T-cell (primary cell): ENCODE measurements around the gene MME. TPM values are rescaled to one million over a fixed set of nuclear protein-coding genes. Genes with fewer than 3 reads are reported as not detected.

Source experiments
- ATAC-seq, 4 experiments: fragments of 200-7000 bp in 3 of 4; fragments of 150-1000 bp in 1 of 4; cut with Tn5 transposase; replicated peaks in 1 of 4; 1 replicate in 3 of 4; 2 replicates in 1 of 4; pipeline ENCODE4 v1.10.0; 2021; ENCODE audit warnings: moderate library complexity in 3 of 4, mild to moderate bottlenecking in 2 of 4, moderate number of reproducible peaks in 1 of 4
- CTCF ChIA-PET, 2 donors: fragments of 300-600 bp; sonication (Branson Sonifier 250); formaldehyde crosslinking; loops; one replicate each; lab custom pipeline; 2022; ENCODE audit warnings: antibody characterized with exemption in 2 of 2; lab: Charles Lee
- POLR2A ChIA-PET, 2 donors: fragments of 300-600 bp; sonication (Branson Sonifier 250); formaldehyde crosslinking; loops; one replicate each; lab custom pipeline; 2022; ENCODE audit warnings: antibody characterized with exemption in 2 of 2; lab: Charles Lee
- DNase-seq, 35 experiments: peaks; one replicate each; pipeline versions ENCODE4 v3.0.0 to v3.0.0-alpha.2; 2013 to 2023
- H3K27ac ChIP-seq: one replicate; pipeline ENCODE4 v1.5.1; 2013; ENCODE audit warnings: low read length
- H3K27me3 ChIP-seq, 2 experiments: replicated peaks in 1 of 2; 1 replicate in 1 of 2; 2 replicates in 1 of 2; pipeline versions ENCODE4 v1.6.1 to v1.7.0; 2013; ENCODE audit warnings: low read length in 1 of 2, mixed read lengths in 1 of 2; ENCODE audit not compliant: control insufficient read depth in 2 of 2, insufficient read depth in 2 of 2; ENCODE audit errors: extremely low read depth in 1 of 2
- H3K36me3 ChIP-seq, 2 donors: 1 replicate in 1 of 2; 2 replicates in 1 of 2; pipeline versions ENCODE4 v1.6.1 to v1.7.0; 2013; ENCODE audit warnings: low read length in 1 of 2; ENCODE audit not compliant: control insufficient read depth in 2 of 2, insufficient read depth in 1 of 2; ENCODE audit errors: extremely low read depth in 1 of 2
- H3K4me1 ChIP-seq, 2 experiments: 1 replicate in 1 of 2; 2 replicates in 1 of 2; pipeline versions ENCODE4 v1.6.1 to v1.7.0; 2013; ENCODE audit warnings: low read length in 2 of 2, mixed read lengths in 1 of 2; ENCODE audit not compliant: insufficient read depth in 2 of 2, control insufficient read depth in 1 of 2; ENCODE audit errors: extremely low read depth in 1 of 2
- H3K4me3 ChIP-seq, 2 donors: 1 replicate in 1 of 2; 2 replicates in 1 of 2; pipeline versions ENCODE4 v1.5.1 to v1.7.0; 2013; ENCODE audit warnings: mild to moderate bottlenecking in 2 of 2, low read length in 1 of 2, moderate library complexity in 1 of 2; ENCODE audit not compliant: control insufficient read depth in 1 of 2; ENCODE audit errors: extremely low read depth in 1 of 2
- H3K9me3 ChIP-seq: 2 replicates; pipeline ENCODE4 v1.7.0; 2013
- H3K27ac Mint-ChIP-seq, 2 donors: one replicate each; pipeline ENCODE4 v1.8.0; 2020 to 2021; ENCODE audit warnings: mild to moderate bottlenecking in 2 of 2, mixed read lengths in 2 of 2
- H3K27me3 Mint-ChIP-seq, 2 donors: one replicate each; pipeline ENCODE4 v1.8.0; 2021 to 2022; ENCODE audit warnings: mixed read lengths in 2 of 2
- H3K36me3 Mint-ChIP-seq: one replicate; pipeline ENCODE4 v1.8.0; 2021; ENCODE audit warnings: mixed read lengths
- H3K4me1 Mint-ChIP-seq, 3 donors: one replicate each; pipeline ENCODE4 v1.8.0; 2020 to 2022; ENCODE audit warnings: mixed read lengths in 3 of 3, mild to moderate bottlenecking in 1 of 3
- H3K4me3 Mint-ChIP-seq, 3 donors: one replicate each; pipeline ENCODE4 v1.8.0; 2020 to 2022; ENCODE audit warnings: mild to moderate bottlenecking in 3 of 3, mixed read lengths in 3 of 3, moderate library complexity in 3 of 3
- H3K9me3 Mint-ChIP-seq, 3 donors: one replicate each; pipeline ENCODE4 v1.8.0; 2020 to 2022; ENCODE audit warnings: mixed read lengths in 3 of 3
- WGBS: methylation state at CpG from one replicate; pipeline ENCODE4 v1.1.5; 2013; ENCODE audit warnings: missing lambda C conversion rate; ENCODE audit not compliant: insufficient coverage; 5-methylcytosine and 5-hydroxymethylcytosine counted together
- total RNA-seq, 35 experiments: library from RNA in 6 of 35; stranded (reverse) in 6 of 35; fragments of 120-200 nt in 1 of 35; gene quantifications; one replicate each; pipeline versions ENCODE4 v1.2.1 to v1.2.4 and lab custom pipeline; 2013 to 2026

Gene MME
- total RNA-seq, 5 donors from 2014 or later (not counting 1 experiment from before 2014, with no cell fraction given): 0.35 to 2.2 (median 0.93) TPM

DNA sequence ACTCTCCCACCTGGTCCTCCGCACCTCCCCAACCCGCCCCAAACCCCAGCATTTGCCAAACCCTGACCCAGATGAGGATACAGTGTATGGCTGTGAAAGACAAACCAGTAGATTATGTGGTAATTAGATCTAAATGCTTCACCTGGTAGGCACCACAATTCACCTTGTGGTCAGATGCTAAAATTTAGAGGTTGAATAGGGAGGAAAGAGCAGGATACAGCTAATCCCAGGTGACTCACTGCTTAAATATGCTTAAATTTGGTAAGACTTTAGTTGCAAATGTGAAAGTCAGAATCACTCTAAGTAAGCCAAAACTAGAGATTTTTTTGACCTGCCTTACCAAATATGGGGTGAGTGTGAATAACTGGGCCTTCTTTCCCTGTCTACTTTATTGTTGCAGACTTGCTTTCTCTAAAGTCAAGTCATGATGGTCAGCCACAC, 105.5 kb downstream of the MME start:
- no CpG with 5 or more reads among the region's 2 CpGs for WGBS

DNA sequence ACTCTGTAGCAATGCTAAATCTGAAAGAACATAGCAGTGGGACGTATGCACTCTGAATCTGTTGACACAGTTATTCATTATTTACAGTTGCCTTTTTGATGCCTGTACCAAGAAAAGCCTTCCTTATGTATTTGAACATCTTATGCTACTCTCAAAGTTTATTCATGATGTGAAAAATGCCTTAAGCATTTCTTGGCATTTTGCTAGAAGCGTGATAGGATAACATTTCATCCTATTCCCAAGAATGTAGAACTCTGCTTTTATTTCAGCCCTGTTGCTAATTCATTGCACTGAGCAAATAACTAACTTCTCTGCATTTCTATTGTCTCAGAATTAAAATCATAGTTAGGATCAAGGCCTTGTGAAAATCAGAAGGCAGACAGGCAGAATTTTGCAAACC, 107.9 kb downstream of the MME start:
- POLR2A ChIA-PET: no interaction called here
- Histone ChIP-seq H3K4me1 (peaks cover 0 to 6% of the 10 kb centered on the region in 2 experiments), H3K4me3 (no peak overlapping the region), H3K9me3 (no peaks in the 10 kb centered on the region), H3K27me3 (no peaks in the 10 kb centered on the region), H3K27ac (no peak overlapping the region), H3K36me3 (no peaks in the 10 kb centered on the region)
- Mint-ChIP-seq H3K9me3 (no peaks in the 10 kb centered on the region), H3K36me3 (no peaks in the 10 kb centered on the region), H3K27ac (no peak overlapping the region), H3K4me3 (no peak overlapping the region), H3K27me3 (no peaks in the 10 kb centered on the region), H3K4me1 (peaks cover 0 to 7% (median 3%) of the 10 kb centered on the region in 3 donors)
- CTCF ChIA-PET: no interaction called here
- no CpG with 5 or more reads among the region's 2 CpGs for WGBS
- ATAC-seq: no peak
- DNase-seq: no peak

More for the DNA sequence above, 105.5 kb downstream of the MME start:
- ATAC-seq: no peak
- H3K4me1 ChIP-seq: peaks cover 0 to 6% of the 10 kb centered on the region in 2 experiments
- ChIA-PET POLR2A (no interaction called here), CTCF (no interaction called here)
- no peak for DNase-seq
- no peaks in the 10 kb centered on the region for H3K27me3 ChIP-seq
- no peak overlapping the region for H3K4me3 ChIP-seq
- no peak overlapping the region for H3K27ac Mint-ChIP-seq
- H3K4me3 Mint-ChIP-seq: no peak overlapping the region
- H3K36me3 Mint-ChIP-seq: no peaks in the 10 kb centered on the region
- no peaks in the 10 kb centered on the region for H3K9me3 ChIP-seq
- H3K27ac ChIP-seq: no peak overlapping the region
- peaks cover 0 to 7% (median 3%) of the 10 kb centered on the region in 3 donors for H3K4me1 Mint-ChIP-seq
- no peaks in the 10 kb centered on the region for H3K27me3 Mint-ChIP-seq
- H3K36me3 ChIP-seq: no peaks in the 10 kb centered on the region
- H3K9me3 Mint-ChIP-seq: no peaks in the 10 kb centered on the region

GRCh38 chr3:155189478-155189877, 109.4 kb downstream of the MME start:
- WGBS: 80% methylated on average over 4 of the region's 4 CpGs
- Histone ChIP-seq H3K4me3 (no peak overlapping the region), H3K27me3 (no peaks in the 10 kb centered on the region), H3K36me3 (no peaks in the 10 kb centered on the region), H3K27ac (no peak overlapping the region), H3K4me1 (no peaks in the 10 kb centered on the region), H3K9me3 (no peaks in the 10 kb centered on the region)
- ChIA-PET CTCF (no interaction called here), POLR2A (no interaction called here)
- Mint-ChIP-seq H3K4me3 (no peak overlapping the region), H3K36me3 (no peaks in the 10 kb centered on the region), H3K9me3 (no peaks in the 10 kb centered on the region), H3K27ac (no peak overlapping the region), H3K27me3 (no peaks in the 10 kb centered on the region), H3K4me1 (no peaks in the 10 kb centered on the region)
- ATAC-seq (no peak), DNase-seq (no peak)

GRCh38 chr3:155190691-155191090, 110.6 kb downstream of the MME start:
- no peak overlapping the region for H3K27ac ChIP-seq
- no peak overlapping the region for H3K4me3 ChIP-seq
- H3K27me3 Mint-ChIP-seq: no peaks in the 10 kb centered on the region
- no peak overlapping the region for H3K27ac Mint-ChIP-seq
- DNase-seq (no peak), ATAC-seq (no peak)
- H3K36me3 ChIP-seq: no peaks in the 10 kb centered on the region
- H3K9me3 Mint-ChIP-seq: no peaks in the 10 kb centered on the region
- no peaks in the 10 kb centered on the region for H3K27me3 ChIP-seq
- no peaks in the 10 kb centered on the region for H3K4me1 ChIP-seq
- H3K36me3 Mint-ChIP-seq: no peaks in the 10 kb centered on the region
- H3K4me3 Mint-ChIP-seq: no peak overlapping the region
- no peaks in the 10 kb centered on the region for H3K4me1 Mint-ChIP-seq
- H3K9me3 ChIP-seq: no peaks in the 10 kb centered on the region
- CTCF ChIA-PET: interaction anchor here in 1 of 2 donors (0.6 kb wide), 1 partner anchor 853 kb away, joined by 4 read pairs; no protein-coding TSS in a partner anchor
- POLR2A ChIA-PET: no interaction called here

DNA sequence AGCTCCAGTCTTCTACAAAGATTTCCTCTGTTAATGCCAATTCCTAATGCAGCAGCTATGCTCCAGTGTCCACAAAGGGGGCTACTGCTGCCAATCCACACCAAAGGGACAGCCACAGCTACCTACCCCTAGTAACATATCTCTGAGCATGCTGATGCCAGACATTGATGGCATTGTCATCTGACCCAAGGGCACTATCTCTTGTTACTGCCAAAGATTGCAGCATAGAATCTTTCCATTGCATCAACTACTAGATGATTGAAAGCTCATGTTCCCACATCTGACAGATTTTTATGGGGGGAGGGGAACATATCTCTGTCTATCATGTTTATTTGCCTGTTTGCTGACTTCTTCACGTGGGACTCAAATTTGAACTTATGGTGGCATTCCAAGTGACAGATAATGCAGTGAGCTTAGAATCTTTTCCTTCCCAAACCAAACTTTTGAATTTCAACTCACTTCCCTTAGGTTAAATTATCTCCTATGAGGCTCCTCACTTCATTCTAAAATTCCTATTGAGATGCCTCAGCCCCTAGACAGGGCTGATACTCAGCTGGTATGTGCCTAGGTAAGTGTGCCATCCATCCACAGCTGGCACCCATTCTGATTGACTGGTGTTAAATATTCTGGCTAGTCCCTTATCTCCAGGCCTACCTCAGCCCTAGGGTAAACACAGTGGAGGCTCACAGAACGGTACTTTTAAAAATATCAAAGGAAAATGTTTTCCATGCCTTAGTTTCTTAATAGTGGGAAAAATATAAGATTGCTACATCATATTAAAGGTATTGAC, 113.0 kb downstream of the MME start:
- POLR2A ChIA-PET: no interaction called here
- H3K4me1 Mint-ChIP-seq: no peaks in the 10 kb centered on the region
- ATAC-seq (no peak), DNase-seq (no peak)
- Histone ChIP-seq H3K9me3 (no peaks in the 10 kb centered on the region), H3K36me3 (no peaks in the 10 kb centered on the region), H3K4me1 (no peaks in the 10 kb centered on the region), H3K4me3 (no peak overlapping the region), H3K27me3 (no peaks in the 10 kb centered on the region), H3K27ac (no peak overlapping the region)
- CTCF ChIA-PET: no interaction called here
- H3K27me3 Mint-ChIP-seq: no peaks in the 10 kb centered on the region
- peaks cover 0 to 3% (median 0%) of the 10 kb centered on the region in 3 donors for H3K9me3 Mint-ChIP-seq
- H3K4me3 Mint-ChIP-seq: no peak overlapping the region
- no peak overlapping the region for H3K27ac Mint-ChIP-seq
- no CpG with 5 or more reads among the region's 2 CpGs for WGBS
- no peaks in the 10 kb centered on the region for H3K36me3 Mint-ChIP-seq

GRCh38 chr3:155193868-155194267, 113.7 kb downstream of the MME start:
- H3K4me3 ChIP-seq: no peak overlapping the region
- H3K4me3 Mint-ChIP-seq: no peak overlapping the region
- no peak for ATAC-seq

More at GRCh38 chr3:155193868-155194267, 113.7 kb downstream of the MME start:
- H3K9me3 ChIP-seq: no peaks in the 10 kb centered on the region
- H3K4me1 Mint-ChIP-seq: no peaks in the 10 kb centered on the region
- no peaks in the 10 kb centered on the region for H3K36me3 ChIP-seq
- H3K27me3 Mint-ChIP-seq: no peaks in the 10 kb centered on the region
- H3K27ac Mint-ChIP-seq: no peak overlapping the region
- DNase-seq: no peak
- 90% methylated on average over 1 of the region's 2 CpGs for WGBS
- POLR2A ChIA-PET: no interaction called here
- H3K36me3 Mint-ChIP-seq: no peaks in the 10 kb centered on the region
- CTCF ChIA-PET: no interaction called here
- H3K9me3 Mint-ChIP-seq: peaks cover 0 to 3% (median 0%) of the 10 kb centered on the region in 3 donors
- no peaks in the 10 kb centered on the region for H3K27me3 ChIP-seq
- H3K27ac ChIP-seq: no peak overlapping the region
- no peaks in the 10 kb centered on the region for H3K4me1 ChIP-seq
